NCI-H2081 (cell line): ENCODE data around the gene CASQ2.

Source experiments
- DNase-seq, 2 experiments: peaks; one replicate each; lab custom pipeline; 2025; lab: John Stamatoyannopoulos, UW

CASQ2 gene

GRCh38 chr1:115692224-115692623, 76.3 kb downstream of the CASQ2 start:
- no peak for DNase-seq

DNA sequence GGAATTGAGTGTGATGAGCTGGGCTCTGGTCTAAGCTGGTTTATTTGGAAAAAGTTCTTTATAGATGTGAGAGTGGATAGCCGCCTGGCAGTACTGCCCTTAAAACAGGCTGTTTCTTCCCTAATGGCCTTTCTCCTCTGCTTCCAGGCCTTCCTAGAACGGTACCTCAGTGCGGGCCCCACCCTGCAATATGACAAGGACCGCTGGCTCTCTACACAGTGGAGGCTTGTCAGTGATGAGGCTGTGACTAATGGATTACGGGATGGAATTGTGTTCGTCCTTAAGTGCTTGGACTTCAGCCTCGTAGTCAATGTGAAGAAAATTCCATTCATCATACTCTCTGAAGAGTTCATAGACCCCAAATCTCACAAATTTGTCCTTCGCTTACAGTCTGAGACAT, 77.5 kb downstream of the CASQ2 start:
- no peak for DNase-seq

- no peak for DNase-seq
Measured at GRCh38 chr1:115687744-115688143, 80.8 kb downstream of the CASQ2 start.

- no peak for DNase-seq
Measured at GRCh38 chr1:115685029-115685705, 83.3 kb downstream of the CASQ2 start.

DNA sequence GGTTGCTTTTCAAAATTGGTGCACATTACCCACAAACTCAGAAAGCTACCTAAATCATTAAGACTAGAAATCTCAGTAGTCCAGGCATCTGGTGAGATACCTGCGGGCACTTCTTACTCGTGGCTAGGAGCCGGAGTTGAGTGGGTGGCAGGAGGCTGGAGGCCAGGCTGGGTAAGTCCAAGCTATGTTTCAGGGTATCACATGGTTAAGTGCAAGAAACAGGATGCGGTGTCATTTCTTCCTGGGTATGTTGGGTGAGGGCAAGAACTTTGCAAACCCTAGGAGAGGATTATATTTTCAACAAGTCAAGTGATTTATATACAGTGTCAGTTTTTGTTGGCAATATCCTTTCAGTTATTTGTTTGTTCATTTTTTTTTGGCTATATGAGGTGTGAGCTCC, 85.7 kb downstream of the CASQ2 start:
- no peak for DNase-seq

DNA sequence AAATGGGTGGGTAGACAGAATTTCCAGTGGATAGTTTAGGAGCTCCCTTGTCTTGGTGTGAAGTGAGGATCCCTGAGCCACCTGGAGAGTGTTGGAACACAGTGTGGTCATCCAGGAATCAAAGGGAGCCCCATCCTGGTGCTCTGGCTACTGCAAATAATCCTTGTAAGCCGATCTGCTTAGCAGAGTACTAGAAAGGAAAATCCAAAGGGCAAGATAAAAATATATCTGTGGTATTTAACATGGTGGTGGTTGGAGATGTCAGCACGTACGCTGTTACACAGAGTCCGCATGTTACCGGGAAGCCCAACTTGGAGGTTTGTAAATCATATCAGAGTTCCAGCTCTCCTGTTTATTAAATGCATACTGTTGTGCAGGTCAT, 87.8 kb downstream of the CASQ2 start:
- no peak for DNase-seq

DNA sequence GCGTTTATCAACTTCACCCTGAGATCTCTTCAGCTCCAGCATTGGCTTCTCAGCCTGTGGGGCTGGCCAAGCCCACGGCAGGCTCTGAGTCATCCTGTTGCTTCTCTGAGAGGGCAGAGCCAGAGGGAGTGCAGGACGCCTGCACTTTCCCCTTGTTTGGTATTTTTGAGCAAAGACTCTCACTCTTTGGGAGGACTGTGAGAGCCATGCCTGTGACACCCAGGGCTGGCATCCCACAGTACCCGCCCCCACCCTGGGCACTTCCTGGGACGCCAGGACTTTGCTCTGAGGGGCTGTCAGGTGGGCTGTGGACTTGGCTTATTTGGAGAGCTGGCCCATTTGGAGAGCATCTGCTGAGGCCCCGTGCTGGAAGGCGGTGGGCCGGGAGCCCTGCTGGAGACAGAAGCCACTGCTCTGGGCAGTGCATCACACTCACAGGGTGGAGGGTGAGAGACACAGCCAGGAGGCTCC, 89.3 kb downstream of the CASQ2 start:
- no peak for DNase-seq

GRCh38 chr1:115678141-115678540, 90.4 kb downstream of the CASQ2 start:
- no peak for DNase-seq

GRCh38 chr1:115677565-115677964, 90.9 kb downstream of the CASQ2 start:
- DNase-seq = no peak

DNA sequence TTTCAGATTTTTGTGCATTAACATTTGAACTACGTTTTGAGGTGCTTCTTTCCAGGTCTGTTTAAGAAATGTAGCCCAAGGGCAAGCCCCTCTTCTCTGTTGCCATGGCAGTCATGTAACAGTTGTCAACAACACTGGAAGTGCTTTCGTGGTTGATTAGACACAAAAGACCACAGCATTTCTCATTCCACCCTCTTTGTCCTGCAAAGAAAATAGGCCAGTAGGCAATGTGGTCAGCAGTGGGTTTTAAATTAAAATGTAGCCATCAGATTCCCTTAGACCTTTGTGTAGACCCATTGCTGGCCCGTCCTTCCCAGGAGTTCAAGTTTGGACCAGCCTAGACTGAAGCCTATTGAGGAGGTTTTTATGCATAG, 91.3 kb downstream of the CASQ2 start:
- DNase-seq = peak in 1 of 2 experiments; percentile 1

DNA sequence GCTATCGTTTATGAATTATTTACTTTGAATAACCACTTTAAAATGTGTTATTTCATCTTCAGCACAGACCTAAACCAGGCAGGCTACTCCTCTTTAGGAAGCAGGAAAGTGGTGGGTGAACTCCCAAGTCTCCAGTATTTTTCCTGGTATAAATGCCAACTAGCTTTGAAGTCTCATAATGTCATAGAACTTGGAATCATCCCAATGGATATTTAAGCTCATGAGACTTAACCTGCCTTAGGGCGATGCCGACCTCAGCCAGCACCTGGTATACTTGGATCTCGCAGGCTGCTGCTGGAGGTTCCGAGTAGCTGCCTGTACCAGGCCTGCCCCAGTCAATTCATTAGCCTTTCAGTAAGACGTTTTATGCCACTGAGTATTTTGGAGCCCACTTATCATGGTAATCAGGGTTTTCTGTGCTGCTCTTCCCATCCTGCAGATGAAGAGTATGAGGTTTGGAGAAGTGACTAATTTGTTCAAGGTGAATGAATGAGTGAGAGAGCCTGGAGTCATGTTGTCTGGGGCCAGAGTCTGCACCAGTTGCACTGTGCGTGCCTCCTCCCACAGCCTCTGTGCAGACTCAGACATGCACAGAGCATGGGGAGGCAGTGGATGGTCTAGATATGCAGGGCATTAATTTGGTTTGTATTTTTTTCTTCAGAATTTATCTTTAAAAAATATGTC, 91.9 kb downstream of the CASQ2 start:
- DNase-seq = peak in 1 of 2 experiments; percentile 20

GRCh38 chr1:115672224-115673009, 96.1 kb downstream of the CASQ2 start:
- DNase-seq = peak in 1 of 2 experiments; percentile 7

GRCh38 chr1:115671176-115671934, 97.2 kb downstream of the CASQ2 start:
- DNase-seq = peak in 1 of 2 experiments; percentile 26

DNA sequence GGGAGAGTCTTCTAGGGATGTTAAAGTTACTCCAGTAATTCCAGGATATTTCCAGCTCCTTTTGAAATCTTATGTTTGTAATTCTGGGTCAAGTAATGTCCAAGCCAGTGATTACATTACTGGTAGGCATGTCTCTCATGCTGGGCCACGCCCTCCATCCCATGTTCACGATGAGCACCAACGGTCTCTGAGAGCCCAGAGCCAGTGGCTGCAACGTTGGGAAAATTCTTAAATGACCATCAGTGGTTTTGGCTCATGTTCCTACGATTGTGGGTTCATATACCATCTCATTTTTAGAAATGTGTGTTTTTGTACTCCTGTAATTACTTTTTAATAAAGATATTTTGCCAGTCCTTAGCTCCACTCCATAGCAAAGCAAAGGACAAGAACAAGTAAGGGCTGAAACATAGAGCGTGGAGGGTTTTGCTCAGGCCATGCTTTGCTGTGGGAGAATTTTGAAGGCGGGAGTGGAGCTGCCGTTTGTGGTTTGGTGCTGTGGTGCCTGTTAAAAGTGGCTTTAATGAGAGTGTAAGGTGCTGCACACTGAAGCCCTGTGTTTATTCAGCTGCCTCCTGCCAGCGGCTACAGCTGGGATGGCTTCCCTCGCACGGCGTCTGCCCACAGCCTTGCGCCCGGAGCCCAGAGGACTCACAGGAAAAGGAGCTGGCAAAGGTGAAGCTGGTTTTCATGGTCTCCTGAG, 97.9 kb downstream of the CASQ2 start:
- DNase-seq = peak; percentile 65 to 91

GRCh38 chr1:115669886-115670285, 98.6 kb downstream of the CASQ2 start:
- no peak for DNase-seq

- no peak for DNase-seq
Measured at GRCh38 chr1:115669002-115669673, 99.4 kb downstream of the CASQ2 start.

GRCh38 chr1:115668579-115668978, 99.9 kb downstream of the CASQ2 start:
- DNase-seq = no peak

DNA sequence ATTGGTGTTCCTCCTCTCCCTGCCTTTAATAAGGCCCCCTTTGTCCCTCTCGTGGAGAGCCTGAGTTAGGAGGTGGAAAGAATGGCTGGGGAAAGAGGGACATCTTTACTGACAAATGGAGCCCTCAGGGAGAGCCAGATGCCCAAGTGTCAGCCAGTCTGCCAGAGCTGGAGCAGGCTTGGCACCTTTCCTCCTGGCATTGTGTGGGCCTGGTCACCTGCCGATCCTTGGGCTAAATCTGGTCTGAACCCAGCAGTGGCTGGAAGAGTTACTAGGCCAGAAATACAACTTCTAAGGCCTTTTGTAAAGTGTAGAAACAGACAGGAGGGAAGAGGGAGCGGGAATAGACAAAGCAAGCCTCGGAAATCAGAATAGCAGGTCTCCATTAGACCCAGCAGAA, 101.8 kb downstream of the CASQ2 start:
- DNase-seq = peak in 1 of 2 experiments; percentile 31

GRCh38 chr1:115666206-115666605, 102.3 kb downstream of the CASQ2 start:
- no peak for DNase-seq

- DNase-seq = peak; percentile 41 to 71
Measured at GRCh38 chr1:115665319-115666096, 103.0 kb downstream of the CASQ2 start.
